Measurements from ENCODE around the gene SCN1B. TPM values are rescaled to one million over a fixed set of nuclear protein-coding genes. Genes with fewer than 3 reads are reported as not detected.
"Not testable (repeated sequence)": the region's sequence is repeated elsewhere in the genome, so short reads cannot be mapped to it uniquely, and the experiment has no call there.

The SCN1B gene
- total and polyA plus RNA-seq, 4 donors, result 1.5 to 12.6 (median 9.0) TPM

DNA sequence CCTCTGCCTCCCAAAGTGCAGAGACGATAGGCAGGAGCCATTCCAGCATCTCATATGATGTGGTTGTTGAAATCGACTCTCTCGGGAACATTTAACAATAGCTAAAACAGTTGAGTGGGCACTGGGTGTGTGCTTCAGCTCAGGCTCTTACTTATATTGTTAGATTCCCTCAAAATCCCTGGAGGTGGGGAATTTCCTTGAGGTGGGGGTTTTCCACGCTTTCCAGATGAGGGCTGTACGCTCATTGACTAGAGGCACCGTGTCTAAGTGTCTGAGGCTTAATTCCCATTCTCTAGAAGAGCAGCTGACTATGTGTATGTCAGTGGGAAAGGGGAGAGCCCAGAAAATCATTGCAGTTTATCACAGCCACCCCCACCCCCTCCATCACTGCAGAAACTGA is 41.0 kb upstream of the SCN1B start:
- DNase-seq, result no peak
- no peak for ATAC-seq (ENCODE audit: insufficient read depth, low FRiP score)
- no peaks in the 10 kb centered on the region for H3K27me3 ChIP-seq (ENCODE audit: control insufficient read depth in 3 of 3, insufficient read depth in 3 of 3, low read length in 2 of 3)
- WGBS, 2 donors, result 70 to 91% methylated on average over 6 of the region's 6 CpGs
- TF ChIP-seq, protein P1, sequence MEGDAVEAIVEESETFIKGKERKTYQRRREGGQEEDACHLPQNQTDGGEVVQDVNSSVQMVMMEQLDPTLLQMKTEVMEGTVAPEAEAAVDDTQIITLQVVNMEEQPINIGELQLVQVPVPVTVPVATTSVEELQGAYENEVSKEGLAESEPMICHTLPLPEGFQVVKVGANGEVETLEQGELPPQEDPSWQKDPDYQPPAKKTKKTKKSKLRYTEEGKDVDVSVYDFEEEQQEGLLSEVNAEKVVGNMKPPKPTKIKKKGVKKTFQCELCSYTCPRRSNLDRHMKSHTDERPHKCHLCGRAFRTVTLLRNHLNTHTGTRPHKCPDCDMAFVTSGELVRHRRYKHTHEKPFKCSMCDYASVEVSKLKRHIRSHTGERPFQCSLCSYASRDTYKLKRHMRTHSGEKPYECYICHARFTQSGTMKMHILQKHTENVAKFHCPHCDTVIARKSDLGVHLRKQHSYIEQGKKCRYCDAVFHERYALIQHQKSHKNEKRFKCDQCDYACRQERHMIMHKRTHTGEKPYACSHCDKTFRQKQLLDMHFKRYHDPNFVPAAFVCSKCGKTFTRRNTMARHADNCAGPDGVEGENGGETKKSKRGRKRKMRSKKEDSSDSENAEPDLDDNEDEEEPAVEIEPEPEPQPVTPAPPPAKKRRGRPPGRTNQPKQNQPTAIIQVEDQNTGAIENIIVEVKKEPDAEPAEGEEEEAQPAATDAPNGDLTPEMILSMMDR (IDR thresholded peaks at IDR 0.05; ENCODE audit: control extremely low read depth, extremely low read depth), result no peak
- H3K9ac ChIP-seq (ENCODE audit: insufficient read depth in 1 of 2, low read length in 2 of 2), result no peak overlapping the region
- H3K4me1 ChIP-seq (ENCODE audit: control insufficient read depth in 5 of 5, insufficient read depth in 5 of 5, low read length in 5 of 5), result peaks cover 0 to 13% (median 5%) of the 10 kb centered on the region in 5 donors
- H3K4me3 ChIP-seq, result no peak overlapping the region
- no peaks in the 10 kb centered on the region for H3K36me3 ChIP-seq (ENCODE audit: control insufficient read depth in 4 of 4, insufficient read depth in 4 of 4, low read length in 4 of 4)
- no peak overlapping the region for H3K27ac ChIP-seq (ENCODE audit: low read depth in 1 of 2, low read length in 1 of 2)
- no peaks in the 10 kb centered on the region for H3K9me3 ChIP-seq (ENCODE audit: control insufficient read depth in 4 of 4, insufficient read depth in 3 of 4, low read length in 3 of 4)

GRCh38 chr19:34990578-34991192 is 39.6 kb upstream of the SCN1B start:
- peaks cover 0 to 15% (median 2%) of the 10 kb centered on the region in 5 donors for H3K4me1 ChIP-seq (ENCODE audit: control insufficient read depth in 5 of 5, insufficient read depth in 5 of 5, low read length in 5 of 5)
- no peaks in the 10 kb centered on the region for H3K27me3 ChIP-seq (ENCODE audit: control insufficient read depth in 3 of 3, insufficient read depth in 3 of 3, low read length in 2 of 3)
- ATAC-seq (ENCODE audit: insufficient read depth, low FRiP score), result no peak
- H3K9ac ChIP-seq (ENCODE audit: insufficient read depth in 1 of 2, low read length in 2 of 2), result no peak overlapping the region
- no peak overlapping the region for H3K4me3 ChIP-seq
- H3K27ac ChIP-seq (ENCODE audit: low read depth in 1 of 2, low read length in 1 of 2), result no peak overlapping the region
- H3K9me3 ChIP-seq (ENCODE audit: control insufficient read depth in 4 of 4, insufficient read depth in 3 of 4, low read length in 3 of 4), result no peaks in the 10 kb centered on the region
- H3K36me3 ChIP-seq (ENCODE audit: control insufficient read depth in 4 of 4, insufficient read depth in 4 of 4, low read length in 4 of 4), result no peaks in the 10 kb centered on the region
- 79 to 84% methylated on average over 13 of the region's 13 CpGs for WGBS, 2 donors
- TF ChIP-seq, protein P1 (IDR thresholded peaks at IDR 0.05; ENCODE audit: control extremely low read depth, extremely low read depth), result no peak
- no peak for DNase-seq

- no peak overlapping the region for H3K4me3 ChIP-seq
- peaks cover 0 to 17% (median 0%) of the 10 kb centered on the region in 5 donors for H3K4me1 ChIP-seq (ENCODE audit: control insufficient read depth in 5 of 5, insufficient read depth in 5 of 5, low read length in 5 of 5)
- DNase-seq (no peak), ATAC-seq (ENCODE audit: insufficient read depth, low FRiP score) (no peak)
- no peaks in the 10 kb centered on the region for H3K27me3 ChIP-seq (ENCODE audit: control insufficient read depth in 3 of 3, insufficient read depth in 3 of 3, low read length in 2 of 3)
- TF ChIP-seq, protein P1 (IDR thresholded peaks at IDR 0.05; ENCODE audit: control extremely low read depth, extremely low read depth), result no peak
- no peak overlapping the region for H3K27ac ChIP-seq (ENCODE audit: low read depth in 1 of 2, low read length in 1 of 2)
- 89 to 98% methylated on average over 8 of the region's 8 CpGs for WGBS, 2 donors
- H3K9me3 ChIP-seq (ENCODE audit: control insufficient read depth in 4 of 4, insufficient read depth in 3 of 4, low read length in 3 of 4), result no peaks in the 10 kb centered on the region
- no peaks in the 10 kb centered on the region for H3K36me3 ChIP-seq (ENCODE audit: control insufficient read depth in 4 of 4, insufficient read depth in 4 of 4, low read length in 4 of 4)
- no peak overlapping the region for H3K9ac ChIP-seq (ENCODE audit: insufficient read depth in 1 of 2, low read length in 2 of 2)
Observed at GRCh38 chr19:34991542-34992333, 38.5 kb upstream of the SCN1B start.

- WGBS, 2 donors, result 81 to 97% methylated on average over 7 of the region's 7 CpGs
- not testable (repeated sequence) for H3K9ac ChIP-seq (ENCODE audit: insufficient read depth in 1 of 2, low read length in 2 of 2); H3K4me3 ChIP-seq; H3K27ac ChIP-seq (ENCODE audit: low read depth in 1 of 2, low read length in 1 of 2); H3K9me3 ChIP-seq (ENCODE audit: control insufficient read depth in 4 of 4, insufficient read depth in 3 of 4, low read length in 3 of 4); H3K36me3 ChIP-seq (ENCODE audit: control insufficient read depth in 4 of 4, insufficient read depth in 4 of 4, low read length in 4 of 4); H3K27me3 ChIP-seq (ENCODE audit: control insufficient read depth in 3 of 3, insufficient read depth in 3 of 3, low read length in 2 of 3); DNase-seq; ATAC-seq (ENCODE audit: insufficient read depth, low FRiP score)
- H3K4me1 ChIP-seq (ENCODE audit: control insufficient read depth in 5 of 5, insufficient read depth in 5 of 5, low read length in 5 of 5), result peaks cover 0 to 19% (median 0%) of the 10 kb centered on the region in 5 donors
Observed at GRCh38 chr19:34992582-34992981, 37.7 kb upstream of the SCN1B start.
